Activated CD4-positive, alpha-beta T cell treated with anti-CD3 and anti-CD28 coated beads for 24 hours (primary cell): ENCODE measurements around the gene RIC3.

ENCODE experiments used
- DNase-seq, 2 donors: peaks; one replicate each; pipeline ENCODE4 v3.0.0-alpha.2; 2020; ENCODE audit warnings: low read depth in 2 of 2

RIC3 gene

DNA sequence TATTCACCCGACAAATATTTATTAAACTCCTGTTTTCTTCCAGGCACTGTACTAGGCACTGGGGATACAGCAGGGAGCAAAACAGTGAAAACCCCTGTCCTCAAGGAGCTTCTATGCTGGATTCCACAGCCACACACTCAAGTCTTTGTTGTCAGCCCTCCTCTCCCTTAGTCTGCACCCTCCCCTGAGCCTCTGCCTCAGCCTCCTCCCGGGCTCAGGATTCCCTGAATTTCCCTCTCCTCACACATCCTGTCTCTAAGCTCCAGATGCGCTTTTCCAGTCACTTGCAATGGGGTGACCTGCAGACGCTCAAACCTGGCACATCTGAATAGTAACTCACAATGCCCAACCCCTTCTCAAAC lies 101.3 kb downstream of the RIC3 start:
- no peak for DNase-seq

DNA sequence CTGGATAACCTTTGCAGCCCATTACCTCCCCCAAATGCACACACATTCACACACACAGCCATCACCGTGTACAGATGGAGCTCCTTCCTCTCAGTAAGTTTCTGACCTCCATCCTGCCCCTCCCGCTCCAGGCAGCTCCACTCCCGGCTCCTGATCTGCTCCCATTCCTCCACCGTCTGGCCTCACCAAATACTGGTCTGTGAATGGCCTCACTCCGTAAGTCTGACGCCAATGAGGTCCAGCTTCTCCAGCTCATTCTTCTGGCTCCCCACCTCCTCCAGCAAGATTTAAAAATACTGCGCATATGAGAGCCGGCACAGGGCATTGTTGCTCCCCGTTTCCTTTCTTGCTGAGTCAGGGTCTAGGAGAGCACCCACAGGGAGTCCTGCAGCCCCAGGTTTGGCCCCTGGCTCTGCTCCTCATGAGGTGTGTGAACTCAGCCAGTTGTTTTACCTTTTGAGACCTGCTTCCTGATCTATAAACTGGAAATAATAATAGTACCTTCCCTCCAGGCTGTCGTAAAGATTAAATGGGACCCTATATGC lies 101.8 kb downstream of the RIC3 start:
- DNase-seq, result no peak

DNA sequence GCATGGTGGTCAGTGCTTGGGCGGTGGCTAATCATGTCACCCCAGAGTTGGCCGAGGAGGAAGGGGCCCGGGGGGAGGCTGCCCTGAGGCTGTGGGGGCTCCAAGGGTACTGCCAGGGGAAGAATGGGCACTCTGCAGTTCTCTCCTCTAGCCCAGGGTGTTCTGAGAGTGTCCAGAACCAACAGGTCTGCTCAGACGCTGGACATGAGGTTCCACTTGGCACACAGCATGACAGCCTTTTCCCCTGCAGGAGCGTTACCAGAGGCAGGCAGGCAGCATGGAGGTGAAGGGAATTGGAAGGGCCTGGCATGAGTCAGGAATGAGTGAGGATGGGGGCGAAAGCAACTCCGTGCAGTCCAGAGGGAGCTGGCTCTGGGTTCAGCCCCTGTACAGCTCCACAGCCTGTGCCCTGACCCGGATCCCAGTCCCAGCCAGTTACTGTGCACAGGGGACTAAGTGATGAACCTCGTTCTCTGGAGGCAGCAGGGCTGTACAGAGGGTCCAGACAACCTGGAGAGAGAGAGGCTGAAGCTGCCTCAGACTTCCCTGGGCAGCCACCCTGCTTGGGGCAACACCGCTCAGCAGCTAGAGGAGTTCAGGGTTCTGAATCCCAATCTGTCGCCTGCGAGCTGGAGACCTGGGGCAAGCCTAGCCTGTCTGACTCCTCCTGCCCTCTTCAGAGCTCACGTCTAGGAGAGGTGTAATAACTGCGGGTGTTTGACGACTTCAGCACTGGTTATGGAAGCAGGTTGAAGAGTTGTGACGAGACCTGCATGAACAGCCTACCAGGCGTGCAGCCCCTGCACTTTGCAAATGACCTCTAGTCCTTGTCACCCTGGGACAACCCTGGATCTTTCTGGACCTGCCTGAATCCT lies 102.6 kb downstream of the RIC3 start:
- DNase-seq, result no peak

DNA sequence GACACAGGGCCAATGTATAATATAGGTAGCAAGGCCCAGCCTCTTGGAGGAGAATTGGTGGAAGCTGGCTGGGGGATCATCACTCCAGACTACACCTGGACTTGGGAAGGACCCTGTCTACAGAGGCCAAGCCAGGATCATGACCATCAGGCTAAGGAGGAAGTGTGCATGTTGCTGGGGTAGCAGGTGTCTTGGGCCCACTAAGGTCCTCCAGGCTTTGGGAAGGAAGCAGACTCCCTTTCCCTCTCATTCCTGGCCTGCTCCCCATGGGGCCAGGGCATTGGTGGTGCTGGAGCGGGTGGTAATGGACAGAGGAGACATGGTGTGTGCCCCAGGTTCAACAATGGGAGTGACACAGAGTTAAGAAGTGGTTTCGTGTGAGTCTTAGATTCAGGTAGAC lies 103.8 kb downstream of the RIC3 start:
- DNase-seq, result no peak

DNA sequence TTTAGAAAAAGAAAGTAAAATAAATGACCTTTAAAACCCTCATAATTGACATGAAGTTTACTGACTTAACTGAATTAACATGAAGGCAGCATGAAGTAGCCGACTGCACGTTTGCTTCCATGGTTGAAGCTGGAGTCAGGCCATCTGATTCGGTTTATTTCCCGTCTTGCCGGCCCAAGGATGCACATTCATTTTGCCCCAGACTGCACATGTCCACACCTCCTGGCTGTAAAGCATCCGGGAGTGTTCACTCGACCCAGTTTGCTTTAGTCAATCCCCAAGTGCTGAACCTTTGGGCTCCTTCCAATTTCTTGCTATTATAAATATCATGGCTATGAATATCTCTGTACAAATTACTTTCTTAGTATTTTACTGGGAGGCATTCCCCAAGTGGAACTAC lies 105.5 kb downstream of the RIC3 start:
- no peak for DNase-seq

DNA sequence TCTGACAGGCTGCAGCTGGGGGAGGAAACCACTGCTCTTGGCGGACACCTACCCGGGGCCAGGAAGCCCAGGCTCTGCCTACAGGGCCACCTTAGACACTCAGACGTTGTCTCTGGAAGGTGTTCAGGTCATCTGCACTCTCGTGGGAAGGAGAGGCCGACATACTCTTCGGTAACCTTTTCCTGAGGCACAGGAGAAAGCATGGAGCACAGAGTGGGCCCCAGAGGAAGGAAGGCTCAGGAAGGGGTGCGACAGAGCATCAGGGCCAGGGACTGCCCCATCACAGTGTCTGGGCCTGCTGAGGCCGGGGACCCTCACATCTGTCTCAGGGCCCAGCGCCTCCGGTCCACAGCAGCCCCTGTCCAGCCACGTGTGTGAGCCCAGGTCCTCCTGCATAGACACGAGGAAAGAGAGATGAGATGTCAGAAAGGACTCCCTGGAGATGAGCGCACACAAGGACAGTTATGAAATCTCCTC lies 106.0 kb downstream of the RIC3 start:
- DNase-seq, result no peak

DNA sequence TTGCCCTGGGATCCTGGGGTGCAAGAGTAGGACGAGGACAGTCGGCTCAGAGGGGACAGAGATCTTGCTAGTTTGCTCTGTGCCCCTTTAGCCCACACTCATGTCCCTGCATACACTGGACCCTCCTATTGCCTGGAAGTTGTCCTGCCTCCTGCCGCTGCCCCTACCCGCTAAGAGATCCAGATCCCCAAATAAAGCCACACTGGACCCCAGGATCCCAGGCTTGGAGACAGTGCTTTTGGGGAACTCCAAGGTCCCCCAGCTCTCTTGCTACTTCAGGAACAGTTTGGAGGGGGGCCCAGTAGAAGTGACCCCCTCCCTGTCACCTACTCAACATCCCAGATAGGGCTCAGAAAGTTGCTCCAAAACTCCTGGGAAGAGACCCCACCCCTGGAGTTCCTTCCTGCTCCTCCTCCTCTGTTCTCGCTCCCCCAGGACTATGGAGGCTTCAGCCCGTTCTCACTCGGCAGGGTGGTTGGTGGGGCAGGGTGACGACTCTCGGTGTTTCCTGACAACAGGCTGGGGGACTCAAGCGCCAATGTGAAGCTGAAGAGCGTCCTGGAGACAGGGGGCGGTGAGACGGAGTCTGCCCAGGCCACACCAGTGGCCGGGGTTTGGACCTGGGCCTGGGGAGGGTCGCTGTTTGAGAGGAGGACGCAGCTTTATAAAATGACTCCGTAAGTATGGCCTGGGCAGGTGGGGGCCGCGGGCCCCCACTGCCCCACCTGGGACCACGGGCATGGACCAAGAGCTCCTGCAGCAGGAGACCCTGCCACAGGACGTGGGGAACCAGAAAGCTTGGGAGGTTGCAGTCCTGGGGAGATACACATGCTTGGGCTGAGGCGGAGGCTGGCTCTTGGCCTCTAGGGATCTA lies 107.0 kb downstream of the RIC3 start:
- DNase-seq, result no peak

DNA sequence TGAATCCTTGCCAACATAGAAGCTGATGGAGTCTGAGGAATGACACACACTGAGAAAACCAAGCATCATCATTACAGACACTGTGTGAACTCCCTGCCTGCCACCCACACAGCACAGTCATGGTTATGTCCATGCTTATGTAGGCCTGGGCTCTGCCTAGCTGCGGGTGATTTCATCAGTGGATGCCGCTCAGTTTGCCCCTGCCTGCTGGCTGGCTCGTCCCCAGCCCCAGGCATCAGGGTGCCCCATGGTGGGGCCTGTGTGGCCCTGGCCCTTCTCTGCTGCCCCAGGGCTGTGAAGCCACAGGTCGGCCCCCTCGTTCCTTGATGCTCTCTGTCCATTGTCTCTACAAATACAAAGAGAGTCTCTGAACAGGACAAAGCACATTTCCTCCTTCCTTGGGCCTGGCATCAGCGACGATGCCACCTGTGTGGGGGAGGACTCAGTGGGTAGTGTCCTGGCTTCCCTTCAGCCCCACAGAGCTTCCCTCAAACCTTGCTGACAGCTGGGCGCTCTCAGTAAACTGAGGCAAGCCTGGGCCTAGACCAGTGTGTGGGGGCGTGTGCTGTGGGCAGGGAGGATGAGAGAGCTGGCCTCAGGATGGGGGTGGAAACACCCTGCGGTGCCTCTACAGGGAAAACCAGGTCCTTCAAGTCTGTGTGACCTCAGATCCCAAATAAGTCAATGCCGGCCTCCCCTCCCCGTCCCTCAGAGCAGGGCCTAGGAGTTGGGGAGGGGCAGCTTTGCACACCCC lies 107.8 kb downstream of the RIC3 start:
- no peak for DNase-seq

DNA sequence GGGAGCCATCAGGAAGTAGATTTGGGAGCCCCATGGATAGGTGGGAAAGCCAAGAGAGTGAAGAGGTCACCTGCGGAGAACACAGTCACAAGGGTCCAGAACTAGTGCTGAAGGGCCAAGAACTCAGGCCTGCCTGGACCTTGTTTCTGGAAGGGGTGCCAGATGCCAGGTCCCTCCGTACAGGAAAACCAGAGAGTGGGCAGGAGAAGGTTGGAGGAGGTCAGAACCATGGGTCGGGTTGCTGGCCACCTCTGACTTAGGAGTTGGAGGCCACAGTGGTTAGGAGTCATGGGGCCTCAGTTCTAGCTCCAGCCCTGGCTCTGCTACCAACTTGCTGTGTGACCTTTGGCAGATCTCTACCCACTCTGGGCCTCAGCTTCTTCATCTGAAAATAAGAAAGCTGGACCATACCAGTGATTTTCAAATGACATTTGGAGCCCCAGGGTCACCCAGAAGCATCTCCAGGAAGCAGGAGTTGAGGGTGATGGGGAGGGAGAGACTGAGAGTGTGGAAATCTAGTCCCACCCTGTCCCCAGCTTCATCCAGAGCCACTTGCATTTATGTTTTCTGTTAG lies 108.6 kb downstream of the RIC3 start:
- no peak for DNase-seq

DNA sequence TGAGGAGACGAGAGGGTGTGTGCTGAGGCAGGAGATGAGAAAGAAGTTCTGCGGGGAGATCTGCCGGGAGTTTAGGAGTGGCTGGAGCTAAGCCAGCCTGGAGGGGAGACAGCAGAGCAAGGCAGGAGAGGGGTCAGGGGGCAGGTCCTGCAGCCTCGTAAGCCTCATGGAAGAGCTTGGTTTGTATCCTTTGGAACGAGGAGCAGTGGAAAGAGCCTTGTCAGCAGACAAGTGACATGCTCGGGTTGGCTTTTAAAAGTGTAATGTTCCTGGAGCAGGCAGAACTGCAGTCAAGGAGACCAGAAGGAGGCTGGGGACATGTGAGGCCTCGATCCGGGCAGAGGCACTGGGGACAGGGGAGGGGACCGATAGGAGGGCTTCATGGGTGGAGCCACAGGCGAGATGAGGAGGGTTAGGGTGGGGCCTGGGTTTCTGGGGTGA lies 109.2 kb downstream of the RIC3 start:
- DNase-seq, result no peak

DNA sequence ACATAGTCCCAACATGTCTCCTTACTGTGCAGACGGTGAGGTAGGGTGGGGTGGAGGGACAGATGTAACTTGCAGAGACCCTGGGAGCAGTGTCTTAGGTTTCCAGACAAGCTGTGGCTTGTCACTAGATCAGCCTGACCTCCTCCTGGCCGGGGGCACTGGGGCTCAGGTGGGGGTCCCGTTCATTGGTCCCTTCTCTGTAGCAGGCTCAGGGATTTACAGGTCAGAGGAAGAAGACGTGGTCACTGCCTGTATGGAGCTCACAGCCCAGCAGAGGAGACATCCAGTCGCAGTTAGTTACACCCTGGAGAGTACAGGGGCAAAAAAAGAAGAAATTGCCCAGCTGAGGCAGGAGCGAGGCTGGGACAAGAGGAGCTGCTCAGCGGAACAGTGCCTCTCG lies 109.8 kb downstream of the RIC3 start:
- no peak for DNase-seq

DNA sequence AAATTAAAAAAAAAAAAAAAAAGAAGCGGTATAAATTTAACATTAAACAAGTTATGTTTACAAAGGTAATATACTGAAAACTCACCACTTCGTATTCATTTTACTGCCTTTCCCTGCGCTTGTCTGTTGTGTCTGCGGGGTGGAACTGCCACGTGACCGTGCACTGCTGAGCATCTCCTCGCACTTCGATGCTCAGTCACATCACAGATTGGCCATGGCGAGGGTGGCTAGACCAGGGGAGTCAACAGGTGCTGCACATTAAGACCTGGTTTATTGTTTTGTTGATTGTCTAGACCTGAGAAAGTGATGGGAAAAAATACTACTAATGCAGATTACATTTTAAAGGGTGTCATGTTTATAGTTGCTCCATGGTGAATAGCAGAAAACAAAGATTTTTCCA lies 110.6 kb downstream of the RIC3 start:
- DNase-seq, result no peak

DNA sequence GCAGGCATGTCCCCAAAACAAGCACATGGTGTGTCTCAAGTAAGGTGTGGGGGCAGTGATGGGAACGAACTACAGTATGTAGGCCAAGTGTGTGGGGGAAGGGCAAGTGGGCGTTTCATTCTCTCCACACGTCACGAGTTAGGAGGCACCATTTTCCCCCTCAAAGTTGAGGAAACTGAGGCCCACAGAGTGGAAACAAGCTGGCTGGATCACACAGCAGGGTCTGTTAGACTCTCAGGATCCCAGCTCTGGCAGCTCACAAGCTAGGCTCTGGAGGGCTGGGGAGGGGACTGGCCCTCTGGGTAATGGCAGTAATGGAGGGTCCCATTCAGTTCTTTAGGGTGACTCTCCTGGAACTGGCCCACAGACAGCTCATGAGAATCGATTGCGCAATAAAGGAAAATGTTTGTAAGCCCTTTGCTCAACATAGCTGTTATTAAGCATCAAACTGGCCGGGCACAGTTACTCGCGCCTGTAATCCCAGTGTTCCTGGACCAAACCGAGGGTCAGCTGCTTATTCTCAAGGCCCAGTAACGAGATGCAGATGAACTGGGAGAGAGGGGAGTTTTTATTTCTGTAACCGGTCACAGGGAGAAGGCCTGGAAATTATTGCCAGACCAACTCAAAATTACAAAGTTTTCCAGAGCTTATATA lies 111.9 kb downstream of the RIC3 start:
- no peak for DNase-seq
